K562 (cell line): ENCODE data around the gene SOCS2. TPM values are rescaled to one million over a fixed set of nuclear protein-coding genes. Genes with fewer than 3 reads are reported as not detected.
A peak's percentile ranks its signal among the peaks of the same experiment; 100 is the strongest.

Experiments used
- EP300 ChIP-seq: IDR thresholded peaks from 2 replicates; pipeline ENCODE4 v1.6.1; 2012; ENCODE audit warnings: low read length, improper control_type of control experiment
- FOSL1 ChIP-seq: fragments of 200-800 bp; sonication (Bioruptor generic); conservative IDR thresholded peaks from 2 replicates; pipeline ENCODE4 v1.6.1; 2016; ENCODE audit warnings: missing genetic modification characterization, missing compliant biosample characterization
- GATA2 ChIP-seq: sonication (generic); formaldehyde crosslinking; IDR thresholded peaks from 2 replicates; pipeline ENCODE4 v1.4.0; 2020; ENCODE audit warnings: mild to moderate bottlenecking, missing genetic modification reagents
- HDAC2 ChIP-seq: fragments of 450-650 bp; IDR thresholded peaks from 2 replicates; pipeline ENCODE4 v1.6.1; 2016; ENCODE audit warnings: mild to moderate bottlenecking
- LCOR ChIP-seq: sonication (generic); formaldehyde crosslinking; IDR thresholded peaks from 2 replicates; pipeline ENCODE4 v1.8.0; 2022; ENCODE audit warnings: mild to moderate bottlenecking, missing genetic modification reagents
- NBN ChIP-seq: fragments of 450-650 bp; IDR thresholded peaks from 2 replicates; pipeline ENCODE4 v1.6.1; 2016; ENCODE audit warnings: low read depth, mild to moderate bottlenecking
- NFATC3 ChIP-seq: fragments of 450-650 bp; IDR thresholded peaks from 2 replicates; pipeline ENCODE4 v1.6.1; 2017; ENCODE audit warnings: mild to moderate bottlenecking
- SMARCC2 ChIP-seq: fragments of 450-650 bp; IDR thresholded peaks from 2 replicates; pipeline ENCODE4 v1.6.1; 2017; ENCODE audit warnings: antibody characterized with exemption, moderate library complexity, mild to moderate bottlenecking, low read depth
- SNIP1 ChIP-seq: fragments of 450-650 bp; IDR thresholded peaks from 2 replicates; pipeline ENCODE4 v1.7.1; 2017; ENCODE audit warnings: low read depth, mild to moderate bottlenecking
- ZNF12 ChIP-seq: sonication (generic); formaldehyde crosslinking; IDR thresholded peaks from 2 replicates; pipeline ENCODE4 v1.4.0; 2020; ENCODE audit warnings: mild to moderate bottlenecking, missing genetic modification reagents
- polyA plus RNA-seq, 8 experiments: library from polyadenylated mRNA; depleted of rRNA in 4 of 8; stranded (reverse) in 5 of 8; unstranded in 3 of 8; fragments of >200 nt; fragmentation: Nextera tagmentation in 2 of 8; fragmentation: Illumina TruSeq in 1 of 8; extraction: Ambion mirVana in 2 of 8; extraction: Trizol in 1 of 8; gene quantifications; 2 replicates each; pipeline versions ENCODE4 v1.2.1 to v1.2.3, GENCODE V29; 2011 to 2014; ENCODE audit warnings: inconsistent platforms in 1 of 8, missing spikeins in 1 of 8
- total RNA-seq, 7 experiments: library from RNA; depleted of rRNA in 6 of 7; stranded (reverse); fragments of >200 nt in 6 of 7; fragmentation: Illumina TruSeq in 2 of 7; extraction: Trizol in 2 of 7; gene quantifications; 2 replicates each; pipeline versions ENCODE4 v1.2.1 to v1.2.3, GENCODE V29; 2011 to 2021; ENCODE audit warnings: low replicate concordance in 1 of 7
- TF ChIP-seq, protein P1 (sequence below): fragments of 200-600 bp; sonication (generic); IDR thresholded peaks from one replicate; pipeline ENCODE4 v1.6.1; 2012; ENCODE audit warnings: mild to moderate bottlenecking, low read depth, low read length, inconsistent platforms
- TF ChIP-seq, protein P2 (sequence below): sonication (generic); IDR thresholded peaks from 2 replicates; pipeline ENCODE4 v1.6.1; 2016
- TF ChIP-seq, protein P3 (sequence below): IDR thresholded peaks from 2 replicates; pipeline ENCODE4 v1.6.1; 2012; ENCODE audit warnings: low read depth, low read length, improper control_type of control experiment, borderline replicate concordance

The SOCS2 gene
- total and polyA plus RNA-seq, 9 of the 15 experiments (the other 6 are each of a cell fraction or from before 2014, with no cell fraction given) = 37.0 to 162 (median 98.7) TPM

DNA sequence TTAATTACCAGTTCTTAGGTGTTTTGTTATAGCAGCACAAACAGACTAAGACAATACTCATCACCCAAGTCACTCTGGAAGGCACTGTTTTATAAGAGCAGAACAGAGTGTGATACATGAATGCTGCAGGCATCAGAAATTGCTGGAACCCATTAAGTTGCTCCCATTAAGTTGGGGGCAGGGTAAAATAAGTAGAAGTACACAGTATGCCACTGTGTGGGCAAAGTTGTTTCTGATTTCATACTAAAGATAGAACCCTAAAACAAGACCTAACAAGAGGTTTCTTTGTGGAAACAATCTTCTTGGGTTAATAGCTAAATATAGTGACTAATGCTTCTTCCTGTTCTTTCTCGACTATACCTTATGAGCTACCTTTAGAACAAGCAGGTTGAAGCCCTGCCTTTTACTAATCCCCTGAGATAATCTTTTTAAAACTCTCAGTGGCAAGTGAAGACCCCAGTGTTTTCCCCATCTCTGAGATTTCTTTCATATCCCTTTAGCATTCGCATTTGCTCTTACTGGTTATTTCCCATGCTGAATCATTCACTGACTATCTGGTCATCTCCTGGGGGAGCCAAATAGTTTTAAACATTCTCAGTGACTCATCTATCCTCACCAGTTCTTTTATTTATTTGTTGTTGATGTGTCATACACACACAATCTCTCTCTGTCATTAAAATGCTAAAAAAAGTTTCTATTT lies 52.3 kb downstream of the SOCS2 start (continued):
- TF ChIP-seq, protein P1, sequence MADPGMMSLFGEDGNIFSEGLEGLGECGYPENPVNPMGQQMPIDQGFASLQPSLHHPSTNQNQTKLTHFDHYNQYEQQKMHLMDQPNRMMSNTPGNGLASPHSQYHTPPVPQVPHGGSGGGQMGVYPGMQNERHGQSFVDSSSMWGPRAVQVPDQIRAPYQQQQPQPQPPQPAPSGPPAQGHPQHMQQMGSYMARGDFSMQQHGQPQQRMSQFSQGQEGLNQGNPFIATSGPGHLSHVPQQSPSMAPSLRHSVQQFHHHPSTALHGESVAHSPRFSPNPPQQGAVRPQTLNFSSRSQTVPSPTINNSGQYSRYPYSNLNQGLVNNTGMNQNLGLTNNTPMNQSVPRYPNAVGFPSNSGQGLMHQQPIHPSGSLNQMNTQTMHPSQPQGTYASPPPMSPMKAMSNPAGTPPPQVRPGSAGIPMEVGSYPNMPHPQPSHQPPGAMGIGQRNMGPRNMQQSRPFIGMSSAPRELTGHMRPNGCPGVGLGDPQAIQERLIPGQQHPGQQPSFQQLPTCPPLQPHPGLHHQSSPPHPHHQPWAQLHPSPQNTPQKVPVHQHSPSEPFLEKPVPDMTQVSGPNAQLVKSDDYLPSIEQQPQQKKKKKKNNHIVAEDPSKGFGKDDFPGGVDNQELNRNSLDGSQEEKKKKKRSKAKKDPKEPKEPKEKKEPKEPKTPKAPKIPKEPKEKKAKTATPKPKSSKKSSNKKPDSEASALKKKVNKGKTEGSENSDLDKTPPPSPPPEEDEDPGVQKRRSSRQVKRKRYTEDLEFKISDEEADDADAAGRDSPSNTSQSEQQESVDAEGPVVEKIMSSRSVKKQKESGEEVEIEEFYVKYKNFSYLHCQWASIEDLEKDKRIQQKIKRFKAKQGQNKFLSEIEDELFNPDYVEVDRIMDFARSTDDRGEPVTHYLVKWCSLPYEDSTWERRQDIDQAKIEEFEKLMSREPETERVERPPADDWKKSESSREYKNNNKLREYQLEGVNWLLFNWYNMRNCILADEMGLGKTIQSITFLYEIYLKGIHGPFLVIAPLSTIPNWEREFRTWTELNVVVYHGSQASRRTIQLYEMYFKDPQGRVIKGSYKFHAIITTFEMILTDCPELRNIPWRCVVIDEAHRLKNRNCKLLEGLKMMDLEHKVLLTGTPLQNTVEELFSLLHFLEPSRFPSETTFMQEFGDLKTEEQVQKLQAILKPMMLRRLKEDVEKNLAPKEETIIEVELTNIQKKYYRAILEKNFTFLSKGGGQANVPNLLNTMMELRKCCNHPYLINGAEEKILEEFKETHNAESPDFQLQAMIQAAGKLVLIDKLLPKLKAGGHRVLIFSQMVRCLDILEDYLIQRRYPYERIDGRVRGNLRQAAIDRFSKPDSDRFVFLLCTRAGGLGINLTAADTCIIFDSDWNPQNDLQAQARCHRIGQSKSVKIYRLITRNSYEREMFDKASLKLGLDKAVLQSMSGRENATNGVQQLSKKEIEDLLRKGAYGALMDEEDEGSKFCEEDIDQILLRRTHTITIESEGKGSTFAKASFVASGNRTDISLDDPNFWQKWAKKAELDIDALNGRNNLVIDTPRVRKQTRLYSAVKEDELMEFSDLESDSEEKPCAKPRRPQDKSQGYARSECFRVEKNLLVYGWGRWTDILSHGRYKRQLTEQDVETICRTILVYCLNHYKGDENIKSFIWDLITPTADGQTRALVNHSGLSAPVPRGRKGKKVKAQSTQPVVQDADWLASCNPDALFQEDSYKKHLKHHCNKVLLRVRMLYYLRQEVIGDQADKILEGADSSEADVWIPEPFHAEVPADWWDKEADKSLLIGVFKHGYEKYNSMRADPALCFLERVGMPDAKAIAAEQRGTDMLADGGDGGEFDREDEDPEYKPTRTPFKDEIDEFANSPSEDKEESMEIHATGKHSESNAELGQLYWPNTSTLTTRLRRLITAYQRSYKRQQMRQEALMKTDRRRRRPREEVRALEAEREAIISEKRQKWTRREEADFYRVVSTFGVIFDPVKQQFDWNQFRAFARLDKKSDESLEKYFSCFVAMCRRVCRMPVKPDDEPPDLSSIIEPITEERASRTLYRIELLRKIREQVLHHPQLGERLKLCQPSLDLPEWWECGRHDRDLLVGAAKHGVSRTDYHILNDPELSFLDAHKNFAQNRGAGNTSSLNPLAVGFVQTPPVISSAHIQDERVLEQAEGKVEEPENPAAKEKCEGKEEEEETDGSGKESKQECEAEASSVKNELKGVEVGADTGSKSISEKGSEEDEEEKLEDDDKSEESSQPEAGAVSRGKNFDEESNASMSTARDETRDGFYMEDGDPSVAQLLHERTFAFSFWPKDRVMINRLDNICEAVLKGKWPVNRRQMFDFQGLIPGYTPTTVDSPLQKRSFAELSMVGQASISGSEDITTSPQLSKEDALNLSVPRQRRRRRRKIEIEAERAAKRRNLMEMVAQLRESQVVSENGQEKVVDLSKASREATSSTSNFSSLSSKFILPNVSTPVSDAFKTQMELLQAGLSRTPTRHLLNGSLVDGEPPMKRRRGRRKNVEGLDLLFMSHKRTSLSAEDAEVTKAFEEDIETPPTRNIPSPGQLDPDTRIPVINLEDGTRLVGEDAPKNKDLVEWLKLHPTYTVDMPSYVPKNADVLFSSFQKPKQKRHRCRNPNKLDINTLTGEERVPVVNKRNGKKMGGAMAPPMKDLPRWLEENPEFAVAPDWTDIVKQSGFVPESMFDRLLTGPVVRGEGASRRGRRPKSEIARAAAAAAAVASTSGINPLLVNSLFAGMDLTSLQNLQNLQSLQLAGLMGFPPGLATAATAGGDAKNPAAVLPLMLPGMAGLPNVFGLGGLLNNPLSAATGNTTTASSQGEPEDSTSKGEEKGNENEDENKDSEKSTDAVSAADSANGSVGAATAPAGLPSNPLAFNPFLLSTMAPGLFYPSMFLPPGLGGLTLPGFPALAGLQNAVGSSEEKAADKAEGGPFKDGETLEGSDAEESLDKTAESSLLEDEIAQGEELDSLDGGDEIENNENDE = no peak
- TF ChIP-seq GATA2 (CRISPR knock-in tag) (peak; percentile 84), EP300 (peak; percentile 68), LCOR (0 out of 2 replicates have a peak, but pooled peaks have one; percentile 13), ZNF12 (CRISPR knock-in tag) (peak; percentile 88), SMARCC2 (peak; percentile 91), HDAC2 (0 out of 2 replicates have a peak, but pooled peaks have one; percentile 27), NBN (peak; percentile 87; the same call in 1 of the 2 replicates), NFATC3 (0 out of 2 replicates have a peak, but pooled peaks have one; percentile 33), SNIP1 (0 out of 2 replicates have a peak, but pooled peaks have one; percentile 13), FOSL1 (tag) (peak; percentile 98)
- TF ChIP-seq, protein P2, sequence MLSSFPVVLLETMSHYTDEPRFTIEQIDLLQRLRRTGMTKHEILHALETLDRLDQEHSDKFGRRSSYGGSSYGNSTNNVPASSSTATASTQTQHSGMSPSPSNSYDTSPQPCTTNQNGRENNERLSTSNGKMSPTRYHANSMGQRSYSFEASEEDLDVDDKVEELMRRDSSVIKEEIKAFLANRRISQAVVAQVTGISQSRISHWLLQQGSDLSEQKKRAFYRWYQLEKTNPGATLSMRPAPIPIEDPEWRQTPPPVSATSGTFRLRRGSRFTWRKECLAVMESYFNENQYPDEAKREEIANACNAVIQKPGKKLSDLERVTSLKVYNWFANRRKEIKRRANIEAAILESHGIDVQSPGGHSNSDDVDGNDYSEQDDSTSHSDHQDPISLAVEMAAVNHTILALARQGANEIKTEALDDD = peak; percentile 93
- TF ChIP-seq, protein P3, sequence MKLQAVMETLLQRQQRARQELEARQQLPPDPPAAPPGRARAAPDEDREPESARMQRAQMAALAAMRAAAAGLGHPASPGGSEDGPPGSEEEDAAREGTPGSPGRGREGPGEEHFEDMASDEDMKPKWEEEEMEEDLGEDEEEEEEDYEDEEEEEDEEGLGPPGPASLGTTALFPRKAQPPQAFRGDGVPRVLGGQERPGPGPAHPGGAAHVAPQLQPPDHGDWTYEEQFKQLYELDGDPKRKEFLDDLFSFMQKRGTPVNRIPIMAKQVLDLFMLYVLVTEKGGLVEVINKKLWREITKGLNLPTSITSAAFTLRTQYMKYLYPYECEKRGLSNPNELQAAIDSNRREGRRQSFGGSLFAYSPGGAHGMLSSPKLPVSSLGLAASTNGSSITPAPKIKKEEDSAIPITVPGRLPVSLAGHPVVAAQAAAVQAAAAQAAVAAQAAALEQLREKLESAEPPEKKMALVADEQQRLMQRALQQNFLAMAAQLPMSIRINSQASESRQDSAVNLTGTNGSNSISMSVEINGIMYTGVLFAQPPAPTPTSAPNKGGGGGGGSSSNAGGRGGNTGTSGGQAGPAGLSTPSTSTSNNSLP = peak; percentile 91
